Upper lobe of left lung (tissue), 4 donors: ENCODE results near the gene CASP10.
A peak's percentile ranks its signal among the peaks of the same experiment; 100 is the strongest.

Experiments
- CTCF ChIP-seq, 6 experiments: fragments of 450-650 bp in 4 of 6; fragments of 200-600 bp in 2 of 6; sonication (generic) in 2 of 6; IDR thresholded peaks; one replicate each; pipeline ENCODE4 v1.5.1; 2016 to 2019; ENCODE audit warnings: antibody characterized with exemption in 6 of 6
- POLR2A ChIP-seq, 4 donors: fragments of 450-650 bp; IDR thresholded peaks; one replicate each; pipeline ENCODE4 v1.5.1; 2016 to 2017; ENCODE audit warnings: antibody characterized with exemption in 4 of 4, mild to moderate bottlenecking in 2 of 4
- POLR2AphosphoS5 ChIP-seq, 2 donors: sonication (generic); formaldehyde crosslinking; IDR thresholded peaks; one replicate each; pipeline ENCODE4 v1.5.1; 2017; ENCODE audit warnings: antibody characterized with exemption in 2 of 2

GRCh38 chr2:201152517-201152916, 30.4 kb upstream of the CASP10 start:
- TF ChIP-seq POLR2AphosphoS5 (IDR thresholded peaks at IDR 0.05) (peak in 1 of 2 donors; percentile 16), POLR2A (IDR thresholded peaks at IDR 0.05) (peak in 1 of 4 donors; percentile 25), CTCF (IDR thresholded peaks at IDR 0.05) (no peak)
